ENCODE results near the gene LMO1. TPM values are rescaled to one million over a fixed set of nuclear protein-coding genes. Genes with fewer than 3 reads are reported as not detected.

LMO1 gene
- polyA plus RNA-seq, 1 donor: 1.6 TPM

DNA sequence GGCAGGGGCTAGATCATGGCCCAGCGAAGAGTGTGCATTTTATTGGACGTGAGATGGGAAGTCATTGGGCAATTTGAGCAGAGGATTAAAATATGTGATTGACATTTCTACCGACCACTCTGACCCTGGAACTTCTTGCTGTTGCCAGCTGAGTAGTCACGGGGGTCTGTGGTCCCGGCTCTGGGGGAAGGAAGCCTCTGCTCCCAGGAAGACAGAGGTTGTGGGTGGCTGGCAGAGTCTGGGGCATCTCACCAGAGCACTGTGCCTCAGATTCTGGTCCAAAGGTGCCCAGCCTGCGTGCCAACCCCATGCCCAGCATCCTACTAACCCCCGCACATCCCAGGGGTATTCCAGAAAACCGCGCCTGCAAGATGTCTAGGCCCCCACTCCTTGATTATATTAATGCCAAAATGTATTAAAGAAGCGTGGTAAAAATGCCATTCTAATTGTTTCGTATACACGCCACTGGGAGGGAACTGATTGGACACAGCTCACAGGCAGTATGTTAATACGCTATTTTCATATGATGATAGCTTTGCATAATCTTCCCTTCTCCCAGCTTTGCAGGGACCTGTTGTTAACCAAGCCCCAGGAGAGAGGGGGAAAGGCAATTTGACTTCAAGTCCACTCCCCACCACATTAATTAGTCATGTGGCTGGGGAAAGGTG lies 25.3 kb upstream of the LMO1 start:
- no peak for DNase-seq

DNA sequence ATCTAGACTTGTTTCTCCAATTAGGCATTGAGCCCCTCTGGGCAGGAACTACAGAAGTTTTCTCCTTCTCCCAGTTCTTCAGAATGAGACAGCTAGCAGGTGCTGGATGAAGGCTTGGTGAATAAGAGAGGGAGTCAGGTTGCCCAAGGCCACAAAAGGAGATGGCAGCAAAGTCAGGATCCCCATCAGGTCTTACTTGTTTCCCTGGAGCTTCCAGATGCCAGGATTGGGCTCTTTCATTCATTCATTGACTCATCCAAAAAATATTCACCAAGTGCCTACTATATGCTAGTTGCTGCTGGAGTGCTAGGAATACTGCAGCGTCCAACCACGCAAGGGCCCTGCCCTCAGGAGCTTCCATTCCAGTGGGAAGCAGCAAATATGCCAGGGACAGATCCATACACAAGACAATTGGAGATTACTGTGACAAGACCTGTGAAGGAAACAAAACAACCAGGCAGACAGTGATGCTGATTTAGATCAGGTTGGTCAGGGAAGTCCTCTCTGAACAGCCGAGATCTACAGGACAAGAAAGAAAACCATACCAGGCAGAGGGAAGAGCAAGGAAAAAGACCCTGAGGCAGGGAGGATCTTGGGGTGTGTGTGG lies 24.6 kb upstream of the LMO1 start:
- DNase-seq: no peak

DNA sequence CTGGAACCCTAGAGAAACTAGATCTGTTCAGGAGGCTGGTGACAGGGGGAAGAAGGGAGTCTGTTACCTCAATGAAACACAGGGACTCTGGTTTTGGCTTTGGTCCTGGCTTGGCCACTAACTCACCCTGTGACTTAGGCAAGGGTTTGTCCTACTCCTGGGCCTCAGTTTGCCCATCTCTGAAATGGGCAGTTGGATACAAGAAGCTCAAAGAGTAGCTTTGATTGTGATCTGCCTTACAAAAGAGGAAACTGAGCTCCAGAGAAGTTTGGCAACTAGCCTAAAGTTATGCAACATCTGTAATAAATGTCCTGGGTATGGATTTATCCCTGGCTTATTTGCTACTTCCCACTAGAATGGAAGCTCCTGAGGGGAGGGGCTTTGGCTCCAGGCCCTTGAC lies 24.0 kb upstream of the LMO1 start:
- no peak for DNase-seq

DNA sequence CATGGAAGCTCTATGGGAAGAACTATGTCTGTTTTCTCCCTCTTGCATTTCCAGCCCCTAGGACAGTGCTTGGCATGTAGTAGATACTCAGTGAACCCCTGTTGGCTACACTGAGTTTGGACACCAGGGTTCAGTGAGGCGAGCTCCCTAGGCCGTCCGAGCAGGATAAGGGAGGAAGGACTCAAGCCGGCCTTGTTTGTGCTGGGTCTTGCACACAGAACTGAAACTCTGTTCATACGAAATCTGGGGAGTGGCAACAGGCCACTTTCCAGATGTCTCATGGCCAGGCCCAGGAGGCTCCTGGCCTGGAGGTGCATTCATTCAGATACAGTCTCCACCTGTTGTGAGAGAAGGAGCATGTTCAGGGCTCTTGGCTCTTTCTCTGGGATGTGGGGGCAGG lies 23.6 kb upstream of the LMO1 start:
- DNase-seq: no peak

DNA sequence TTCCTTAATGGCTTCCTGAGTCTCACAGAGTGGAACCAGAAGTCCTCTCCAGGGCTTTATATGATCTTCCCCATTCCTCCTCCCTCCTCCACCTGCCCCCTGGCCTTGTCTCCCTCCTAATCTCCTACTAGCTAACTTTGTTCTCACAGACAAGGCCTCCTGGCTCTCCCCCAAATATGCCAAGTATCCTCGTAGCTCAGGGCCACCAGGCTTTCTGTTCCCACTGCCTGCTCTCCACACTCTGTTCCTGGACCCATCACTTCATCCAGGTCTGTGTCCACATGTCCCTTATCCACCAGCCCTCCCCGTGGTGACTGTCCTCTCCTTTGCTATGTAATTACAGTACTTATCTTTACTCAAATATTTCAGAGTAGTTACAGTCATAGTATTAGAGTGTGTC lies 23.2 kb upstream of the LMO1 start:
- DNase-seq: no peak

DNA sequence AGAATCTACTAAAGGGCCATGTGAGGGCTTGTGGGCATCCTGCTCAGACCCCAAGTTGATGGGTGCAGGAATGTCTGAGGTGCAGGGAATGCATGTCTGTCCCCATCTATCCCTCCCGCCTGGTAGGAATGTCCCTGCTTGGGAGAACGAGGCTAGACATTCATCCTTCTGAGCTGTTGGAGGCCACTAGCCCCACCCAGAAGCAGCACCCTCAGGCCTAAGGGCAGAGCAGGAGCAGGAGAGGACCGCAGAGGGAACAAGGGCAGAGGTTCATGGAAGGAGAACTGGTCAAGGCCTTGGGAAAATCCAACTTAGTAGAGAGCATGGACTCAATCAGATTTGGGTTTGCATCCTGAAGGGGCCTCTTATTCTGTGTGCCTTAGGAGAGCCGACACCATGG lies 22.1 kb upstream of the LMO1 start:
- DNase-seq: no peak

DNA sequence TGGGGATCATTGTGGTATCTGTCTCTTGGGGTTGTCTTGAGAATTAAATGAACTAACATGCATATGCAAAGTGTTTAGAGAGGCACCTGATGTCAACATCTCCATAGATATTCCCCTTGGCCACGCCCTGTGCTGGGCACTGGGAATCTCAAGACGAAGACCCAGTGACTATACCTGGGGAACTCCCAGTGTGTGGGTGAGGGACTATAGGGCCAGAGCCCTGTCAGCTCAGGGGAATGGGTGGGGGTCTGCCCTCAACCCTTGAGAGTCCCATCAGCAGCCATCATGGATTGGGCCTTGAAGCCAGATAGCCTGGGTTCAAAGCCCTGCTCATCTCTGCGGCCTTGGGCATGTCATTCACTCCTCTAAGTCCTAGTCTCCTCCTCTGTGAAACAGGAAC lies 21.6 kb upstream of the LMO1 start:
- DNase-seq: no peak

DNA sequence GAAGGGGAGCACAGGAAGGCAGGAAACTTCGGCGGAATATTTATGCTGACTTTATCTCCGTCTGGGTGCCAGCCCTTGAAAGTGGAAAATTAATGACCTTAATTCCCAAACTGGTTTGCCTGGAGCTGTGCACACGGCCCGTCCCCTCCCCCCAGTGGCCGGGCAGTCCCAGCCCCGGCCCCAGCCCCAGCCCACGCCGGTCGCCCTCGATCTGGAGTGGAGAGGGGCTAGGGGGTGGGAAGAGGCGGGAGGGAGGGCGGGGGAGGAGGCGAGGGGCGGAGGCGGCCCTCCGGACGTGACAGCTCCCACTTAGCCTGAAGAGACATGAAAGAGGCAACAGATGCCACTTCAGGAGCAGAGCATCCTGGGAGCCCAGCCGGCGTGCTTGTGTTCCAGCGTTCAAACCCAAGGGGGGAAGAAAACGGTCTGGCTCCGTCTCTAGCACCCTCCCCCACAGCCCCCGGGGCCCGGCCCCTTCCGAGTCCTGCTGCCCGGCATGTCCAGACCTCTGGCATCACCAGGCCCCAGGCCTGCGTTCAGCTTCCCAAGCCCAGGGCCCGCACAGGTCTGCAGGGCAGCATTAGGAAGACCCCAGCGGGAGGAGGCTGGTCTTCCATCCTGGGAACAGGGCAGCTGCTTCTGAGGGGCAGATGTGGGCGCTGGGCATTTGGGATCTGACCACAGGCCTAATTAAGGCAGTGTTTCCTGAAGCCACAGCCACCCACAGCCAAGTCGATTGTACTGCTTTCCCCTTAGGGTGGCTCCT lies 20.0 kb upstream of the LMO1 start:
- peak; percentile 64 for DNase-seq

DNA sequence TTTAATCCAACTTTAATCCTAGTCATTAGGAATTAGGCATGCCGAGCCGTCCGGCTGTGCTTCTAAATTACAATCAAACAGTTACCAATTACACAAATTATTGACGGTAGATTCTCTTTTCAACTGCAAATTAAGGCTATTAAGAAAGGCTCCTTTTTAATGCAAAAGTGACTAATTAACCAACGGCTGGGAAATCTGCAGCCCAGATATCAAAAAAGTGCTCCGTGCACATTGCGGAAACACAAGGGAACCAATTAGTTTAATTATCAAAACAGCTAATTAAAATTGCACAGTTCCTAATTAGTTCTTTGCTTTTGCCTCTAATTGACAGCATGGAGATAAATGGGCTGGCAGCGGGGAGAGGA lies 19.4 kb upstream of the LMO1 start:
- DNase-seq: no peak

DNA sequence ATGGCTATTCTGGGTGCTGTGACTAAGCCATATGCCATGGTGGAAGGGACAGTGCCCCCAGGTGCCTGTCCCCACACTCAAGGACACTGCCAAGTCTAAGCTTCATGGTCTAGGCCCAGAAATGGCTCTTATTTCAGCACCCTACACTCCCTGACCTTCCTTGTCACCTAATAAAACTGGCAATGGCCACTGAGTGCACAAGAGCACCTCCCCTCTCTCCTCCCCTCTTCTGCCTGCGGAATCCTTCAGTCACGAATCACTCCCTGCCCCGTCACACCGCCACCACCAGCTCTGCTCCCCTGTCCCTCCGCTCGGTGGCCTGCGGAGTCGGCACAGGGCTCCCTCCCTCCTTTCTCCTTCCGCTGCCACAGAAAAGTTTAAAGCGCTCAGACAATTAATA lies 19.0 kb upstream of the LMO1 start:
- no peak for DNase-seq

DNA sequence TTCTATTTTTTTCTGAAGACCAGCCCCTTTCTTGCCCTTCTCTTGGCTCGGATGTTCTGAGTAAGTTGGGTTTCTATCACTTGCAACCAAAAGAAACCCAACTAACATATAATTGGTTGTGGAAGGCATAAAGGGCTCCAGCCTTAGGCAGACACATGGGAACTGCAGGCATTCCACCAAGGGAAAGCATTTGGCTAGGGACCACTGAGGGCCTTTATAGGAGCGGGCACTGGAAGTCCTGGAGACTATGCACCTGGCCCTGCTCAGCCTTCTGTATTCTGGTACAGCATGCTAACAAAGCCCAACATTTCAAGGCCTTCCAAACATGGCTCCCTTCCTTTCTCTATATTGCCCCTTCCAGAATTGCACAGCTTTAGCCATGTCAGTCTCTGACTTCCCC lies 17.6 kb upstream of the LMO1 start:
- no peak for DNase-seq

DNA sequence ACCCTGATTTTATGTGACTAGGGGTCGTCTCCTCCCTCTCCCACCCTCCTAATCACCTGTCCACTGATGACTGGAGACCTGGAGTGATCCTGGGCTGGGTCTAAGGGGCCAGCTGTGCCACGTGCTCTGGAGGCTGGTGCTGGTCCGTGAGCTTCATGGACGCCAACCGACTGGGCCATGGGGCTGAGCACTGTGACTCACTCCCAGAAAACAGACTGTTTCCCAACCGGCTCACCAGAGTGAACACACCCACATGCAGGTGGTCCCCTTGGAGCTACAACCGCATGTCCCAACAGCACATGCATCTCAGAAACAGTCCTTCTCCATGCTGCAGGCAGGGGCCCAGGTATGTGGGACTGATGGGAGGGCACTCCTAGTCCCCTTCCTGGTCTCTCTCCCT lies 14.0 kb upstream of the LMO1 start:
- no peak for DNase-seq

DNA sequence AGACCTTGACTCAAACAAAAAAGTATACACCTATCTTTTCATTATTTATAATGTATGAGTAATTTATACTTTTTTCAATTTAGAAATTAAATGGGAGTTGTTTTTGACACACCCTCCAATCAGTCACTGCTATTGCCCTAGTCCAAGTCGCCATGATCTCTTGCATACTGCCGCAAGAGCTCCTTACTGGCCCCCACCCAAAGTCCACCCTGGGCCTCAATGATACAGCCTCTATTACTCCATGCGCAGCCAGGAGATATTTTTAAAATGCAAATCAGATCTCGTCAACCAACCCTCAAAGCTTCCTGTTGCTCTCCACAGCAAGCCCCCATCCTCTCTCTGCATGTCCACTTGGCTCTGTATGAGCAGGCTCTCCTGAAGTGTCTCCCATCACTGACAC lies 12.8 kb upstream of the LMO1 start:
- DNase-seq: no peak

DNA sequence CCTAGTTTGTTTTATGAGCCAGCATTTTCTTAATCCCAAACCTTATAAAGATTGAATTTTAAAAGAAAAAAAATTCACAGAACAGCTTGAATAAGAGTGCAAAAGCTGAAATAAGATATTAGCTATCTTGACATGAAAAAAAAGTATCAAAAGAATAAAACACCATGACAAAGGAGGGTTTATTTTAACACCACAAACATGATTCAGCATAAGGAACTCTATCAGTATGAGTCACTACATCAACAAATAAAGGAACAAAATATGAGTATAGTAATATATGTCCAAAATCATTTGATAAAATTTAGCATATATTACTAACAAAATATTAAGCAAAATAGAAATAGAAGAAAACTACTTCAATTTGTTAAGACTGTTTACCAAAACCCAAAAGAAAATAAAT lies 9.6 kb upstream of the LMO1 start:
- DNase-seq: no peak

DNA sequence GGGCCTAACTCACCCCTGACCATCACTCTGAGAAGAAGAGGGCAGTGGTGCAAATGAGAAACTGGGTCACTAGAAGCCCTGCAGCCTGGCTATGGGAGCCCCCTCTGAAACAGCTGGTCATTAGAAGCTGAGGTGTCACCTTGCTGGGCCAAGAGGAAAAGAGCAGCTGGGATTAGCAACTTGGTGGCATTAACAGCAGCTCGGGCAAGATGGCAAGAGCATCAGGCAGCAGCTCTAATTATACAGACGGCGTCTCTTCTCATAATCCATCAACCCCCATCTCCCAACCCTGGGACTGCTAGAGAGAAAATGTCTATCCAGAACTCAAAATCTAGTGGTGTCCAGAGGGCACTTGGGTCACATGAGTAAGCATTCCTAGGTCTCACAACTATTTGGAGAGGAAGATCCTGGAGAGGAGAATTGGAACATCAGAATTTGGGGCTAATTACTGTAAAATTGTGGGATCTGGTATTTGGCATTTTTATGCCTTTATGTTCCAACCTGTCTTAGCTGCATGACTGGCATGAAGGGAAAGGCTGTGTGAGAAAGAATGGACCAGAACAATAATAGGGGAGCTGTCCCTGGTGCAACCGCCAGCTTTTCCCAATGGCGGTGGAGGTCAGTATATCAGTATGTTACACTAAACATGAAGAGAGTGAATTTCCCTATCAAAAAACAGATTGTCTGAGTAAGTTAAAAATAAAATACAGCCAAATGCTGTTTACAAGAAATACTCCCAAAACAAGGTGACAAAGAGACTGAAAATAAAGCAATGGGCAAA lies 7.6 kb upstream of the LMO1 start:
- DNase-seq: no peak

DNA sequence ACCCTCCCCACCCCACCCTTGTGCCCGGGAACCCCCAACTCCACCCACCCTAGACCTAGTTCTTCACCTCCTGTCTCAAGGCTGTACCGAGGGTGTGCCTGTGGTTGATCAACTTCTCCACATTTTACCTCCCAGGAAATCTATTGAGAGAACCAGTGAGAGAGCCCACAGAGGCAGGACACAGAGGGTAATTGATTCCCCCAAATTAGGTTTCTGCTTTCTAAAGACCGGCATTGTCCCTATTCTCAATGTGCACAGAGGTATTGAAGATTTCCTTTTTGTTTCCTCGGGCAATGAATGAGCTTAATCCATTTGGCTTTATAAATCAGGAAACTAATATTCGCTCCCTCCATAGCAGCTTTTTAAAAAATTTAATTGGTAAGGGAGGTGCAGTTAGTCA lies 6.0 kb upstream of the LMO1 start:
- no peak for DNase-seq

DNA sequence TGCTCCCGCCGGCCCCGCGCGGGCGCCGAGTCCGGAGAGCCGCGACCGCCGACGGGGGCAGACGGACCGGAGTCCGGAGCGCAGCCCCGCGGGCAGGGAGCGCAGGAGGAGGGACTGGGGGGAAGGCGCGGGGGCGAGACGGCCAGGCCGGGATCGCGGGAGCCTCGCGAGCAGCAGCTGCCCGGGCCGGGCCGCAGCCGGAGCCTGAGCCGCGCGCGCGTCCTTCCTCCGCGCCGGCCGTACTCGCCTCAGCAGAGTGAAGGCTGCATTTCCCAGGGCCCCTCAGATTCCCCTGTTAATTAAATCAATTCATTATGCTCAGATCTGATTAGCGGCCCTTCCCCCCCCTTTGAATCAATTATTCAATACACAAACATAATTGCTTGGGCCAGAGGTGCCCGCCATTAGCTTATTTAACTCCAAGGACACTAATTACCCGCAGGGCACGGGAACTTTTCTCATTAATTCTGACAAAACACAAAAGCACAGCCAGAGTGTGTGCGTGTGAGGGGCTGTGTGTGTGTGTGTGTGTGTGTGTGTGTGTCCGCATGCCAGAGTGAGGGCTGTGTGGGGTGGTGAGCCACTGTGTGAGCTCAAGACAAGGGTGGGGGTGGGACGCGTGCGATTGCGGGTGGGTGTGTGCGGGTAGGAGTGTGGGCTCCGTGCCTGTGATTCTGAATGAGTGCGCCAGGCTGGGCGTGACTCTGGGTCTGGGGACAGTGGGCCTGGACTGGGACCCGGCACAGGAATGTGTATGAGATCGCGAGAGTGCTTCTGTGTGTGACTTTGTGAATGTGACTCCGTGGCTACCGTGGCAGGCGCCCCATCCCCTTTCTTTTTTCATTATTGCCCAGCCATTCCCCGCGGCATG lies 5.1 kb upstream of the LMO1 start:
- no peak for DNase-seq

DNA sequence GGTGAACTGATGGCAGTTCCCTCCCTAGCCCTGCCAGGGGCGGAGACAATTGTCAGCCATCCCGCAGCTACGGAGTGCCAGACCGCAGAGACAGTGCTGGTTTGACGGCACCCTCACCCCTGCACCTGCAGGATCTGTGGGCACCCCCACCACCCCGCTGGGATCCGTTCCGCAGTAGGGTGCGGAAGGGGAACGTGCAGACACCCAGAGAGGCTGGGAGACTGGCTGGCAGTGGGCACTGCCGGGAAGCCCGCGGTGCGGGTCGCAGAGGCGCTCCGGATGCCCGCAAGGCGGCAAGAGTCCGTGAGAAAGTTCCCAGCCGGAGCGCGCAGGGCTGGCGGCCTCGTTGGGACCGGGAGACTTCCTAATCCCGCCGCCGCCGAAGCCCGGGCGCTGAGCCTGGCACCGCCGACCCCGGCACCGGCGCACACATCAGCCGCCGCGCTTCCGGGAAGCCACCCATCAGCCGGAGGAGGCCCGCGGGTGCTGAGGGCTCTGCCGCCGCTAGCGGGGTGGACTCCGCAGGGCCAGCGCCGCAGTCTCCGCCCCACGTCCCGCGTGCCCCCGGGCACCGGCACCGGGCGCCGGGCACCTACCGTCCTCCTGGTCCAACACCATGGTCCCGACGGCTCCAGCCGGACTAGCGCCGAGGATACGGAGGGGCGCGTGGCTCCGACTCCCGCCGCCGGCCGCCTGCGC lies 4.3 kb upstream of the LMO1 start:
- DNase-seq: no peak

DNA sequence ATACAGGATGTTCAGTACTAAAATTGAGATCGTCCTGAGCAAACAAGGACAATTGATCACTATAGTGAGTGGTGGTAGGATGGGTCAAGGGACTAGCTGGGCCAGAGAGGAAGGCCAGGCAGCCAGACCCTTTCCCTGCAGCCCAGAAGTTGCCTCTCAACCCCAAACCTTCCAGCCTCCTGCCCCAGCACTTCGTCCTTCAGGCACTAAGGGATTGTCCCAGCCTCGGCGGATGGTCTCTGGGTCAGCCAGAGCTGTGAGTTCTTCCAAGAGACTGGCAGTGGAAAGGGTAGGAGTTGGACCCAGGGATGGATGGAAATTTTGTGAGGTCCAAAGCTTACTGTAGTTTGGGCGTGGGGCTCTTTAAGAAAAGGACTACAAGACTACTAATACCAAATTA lies 3.6 kb upstream of the LMO1 start:
- no peak for DNase-seq

DNA sequence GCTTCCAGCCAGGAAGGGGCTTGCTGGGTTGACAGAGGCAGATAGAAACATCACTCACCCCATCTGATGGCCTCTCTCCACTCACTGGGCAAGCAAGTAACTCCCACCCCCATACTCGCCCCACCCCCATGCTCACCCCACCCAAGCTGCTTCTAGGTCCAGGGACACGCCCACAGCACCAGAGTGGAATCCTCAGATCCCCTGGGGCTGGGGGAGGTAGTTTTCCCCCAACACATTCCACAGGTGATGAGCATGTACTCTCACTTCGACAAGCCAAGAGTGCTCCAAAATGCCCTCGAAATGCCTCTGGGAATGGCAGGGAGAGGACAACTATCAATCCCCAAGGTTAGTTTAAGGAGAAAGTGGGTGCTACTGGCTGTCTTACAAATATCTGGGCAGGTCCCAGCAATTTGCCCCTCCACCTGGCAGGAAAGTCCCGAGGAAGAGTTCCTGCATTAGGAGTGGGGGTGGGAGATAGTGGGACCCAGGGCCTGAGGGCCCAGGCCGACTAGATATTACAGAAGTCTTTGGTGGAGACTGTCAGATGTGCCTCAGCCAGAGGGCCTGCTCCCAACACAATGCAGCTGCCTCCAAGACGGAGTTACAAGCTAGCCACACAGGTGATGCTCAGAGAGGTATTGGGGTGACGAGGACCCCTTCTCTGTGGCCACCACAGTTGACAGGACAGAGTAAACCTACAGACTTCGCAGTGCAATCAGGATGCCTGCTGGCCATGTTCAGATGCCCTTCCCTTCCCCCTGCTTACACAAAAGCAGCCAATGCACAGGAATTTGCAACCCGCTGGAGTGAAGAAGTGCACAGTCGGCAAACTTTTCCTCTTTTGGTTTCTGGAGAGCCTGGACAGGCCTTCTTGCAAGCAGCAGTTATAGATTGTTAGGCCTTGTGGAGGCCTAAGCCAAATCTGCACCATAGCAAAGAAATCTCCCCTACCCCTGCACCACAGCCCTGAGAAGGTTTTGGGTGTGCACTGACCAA lies 2.9 kb upstream of the LMO1 start:
- no peak for DNase-seq
